Adipocyte (in vitro differentiated cells): Measurements from ENCODE around the gene SMARCC1.

Experiments
- DNase-seq: peaks from one replicate; pipeline ENCODE4 v3.0.0-alpha.2; 2015; ENCODE audit warnings: low read depth
- H3K27me3 ChIP-seq: replicated peaks from 2 replicates; pipeline ENCODE4 v1.7.0; 2013; ENCODE audit warnings: mild to moderate bottlenecking, low read length, moderate library complexity; ENCODE audit not compliant: control insufficient read depth, insufficient read depth
- H3K36me3 ChIP-seq: 2 replicates; pipeline ENCODE4 v1.7.0; 2013; ENCODE audit warnings: low read length, mild to moderate bottlenecking, moderate library complexity; ENCODE audit not compliant: control insufficient read depth, insufficient read depth, severe bottlenecking
- H3K4me1 ChIP-seq: 2 replicates; pipeline ENCODE4 v1.7.0; 2013; ENCODE audit warnings: mild to moderate bottlenecking, low read length, moderate library complexity; ENCODE audit not compliant: control insufficient read depth, insufficient read depth
- H3K4me3 ChIP-seq: 2 replicates; pipeline ENCODE4 v1.7.0; 2013; ENCODE audit warnings: mild to moderate bottlenecking, low read length, moderate library complexity
- H3K9ac ChIP-seq: 2 replicates; pipeline ENCODE4 v1.7.0; 2013; ENCODE audit warnings: mild to moderate bottlenecking, low read length, moderate library complexity
- H3K9me3 ChIP-seq: 2 replicates; pipeline ENCODE4 v1.7.0; 2013; ENCODE audit warnings: mild to moderate bottlenecking, low read length, moderate library complexity; ENCODE audit not compliant: control insufficient read depth

SMARCC1 gene

GRCh38 chr3:47692158-47692557, 89.5 kb downstream of the SMARCC1 start:
- H3K36me3 ChIP-seq, result peaks cover 75% of the 10 kb centered on the region
- H3K4me3 ChIP-seq, result no peak overlapping the region
- no peak overlapping the region for H3K9ac ChIP-seq
- no peaks in the 10 kb centered on the region for H3K27me3 ChIP-seq
- DNase-seq, result no peak
- H3K4me1 ChIP-seq, result no peaks in the 10 kb centered on the region
- no peaks in the 10 kb centered on the region for H3K9me3 ChIP-seq

GRCh38 chr3:47688488-47688887, 93.2 kb downstream of the SMARCC1 start:
- no peak overlapping the region for H3K9ac ChIP-seq
- no peaks in the 10 kb centered on the region for H3K9me3 ChIP-seq
- H3K27me3 ChIP-seq, result no peaks in the 10 kb centered on the region
- H3K4me1 ChIP-seq, result no peaks in the 10 kb centered on the region
- peaks cover 83% of the 10 kb centered on the region for H3K36me3 ChIP-seq
- DNase-seq, result no peak
- H3K4me3 ChIP-seq, result no peak overlapping the region

GRCh38 chr3:47685037-47685436, 96.7 kb downstream of the SMARCC1 start:
- peaks cover 59% of the 10 kb centered on the region for H3K36me3 ChIP-seq
- H3K9me3 ChIP-seq, result no peaks in the 10 kb centered on the region
- H3K9ac ChIP-seq, result no peak overlapping the region
- H3K27me3 ChIP-seq, result no peaks in the 10 kb centered on the region
- H3K4me3 ChIP-seq, result no peak overlapping the region
- DNase-seq, result no peak
- H3K4me1 ChIP-seq, result no peaks in the 10 kb centered on the region

GRCh38 chr3:47681016-47681415, 100.7 kb downstream of the SMARCC1 start:
- Histone ChIP-seq H3K4me3 (no peak overlapping the region), H3K9ac (no peak overlapping the region), H3K36me3 (peaks cover 62% of the 10 kb centered on the region), H3K4me1 (no peaks in the 10 kb centered on the region), H3K27me3 (no peaks in the 10 kb centered on the region), H3K9me3 (no peaks in the 10 kb centered on the region)
- no peak for DNase-seq

- Histone ChIP-seq H3K27me3 (no peaks in the 10 kb centered on the region), H3K4me1 (no peaks in the 10 kb centered on the region), H3K36me3 (peaks cover 71% of the 10 kb centered on the region), H3K4me3 (no peak overlapping the region), H3K9me3 (no peaks in the 10 kb centered on the region), H3K9ac (no peak overlapping the region)
- no peak for DNase-seq
Observed at GRCh38 chr3:47678446-47679338, 103.0 kb downstream of the SMARCC1 start.

GRCh38 chr3:47669026-47669749, 112.5 kb downstream of the SMARCC1 start:
- H3K9me3 ChIP-seq, result no peaks in the 10 kb centered on the region
- H3K27me3 ChIP-seq, result no peaks in the 10 kb centered on the region
- peaks cover 10% of the 10 kb centered on the region for H3K4me1 ChIP-seq
- H3K9ac ChIP-seq, result no peak overlapping the region
- H3K4me3 ChIP-seq, result no peak overlapping the region
- peaks cover 43% of the 10 kb centered on the region for H3K36me3 ChIP-seq
- DNase-seq, result peak; percentile 36

GRCh38 chr3:47666118-47666517, 115.6 kb downstream of the SMARCC1 start:
- Histone ChIP-seq H3K36me3 (peaks cover 40% of the 10 kb centered on the region), H3K27me3 (no peaks in the 10 kb centered on the region), H3K9ac (no peak overlapping the region), H3K4me1 (peaks cover 13% of the 10 kb centered on the region), H3K9me3 (no peaks in the 10 kb centered on the region), H3K4me3 (no peak overlapping the region)
- no peak for DNase-seq

- no peaks in the 10 kb centered on the region for H3K9me3 ChIP-seq
- peaks cover 44% of the 10 kb centered on the region for H3K36me3 ChIP-seq
- no peaks in the 10 kb centered on the region for H3K27me3 ChIP-seq
- no peak overlapping the region for H3K4me3 ChIP-seq
- peaks cover 5% of the 10 kb centered on the region for H3K4me1 ChIP-seq
- H3K9ac ChIP-seq, result no peak overlapping the region
- DNase-seq, result no peak
Observed at GRCh38 chr3:47664519-47664918, 117.2 kb downstream of the SMARCC1 start.

- Histone ChIP-seq H3K4me3 (no peak overlapping the region), H3K27me3 (no peaks in the 10 kb centered on the region), H3K9ac (no peak overlapping the region), H3K36me3 (peaks cover 38% of the 10 kb centered on the region), H3K4me1 (peaks cover 5% of the 10 kb centered on the region), H3K9me3 (no peaks in the 10 kb centered on the region)
- no peak for DNase-seq
Observed at GRCh38 chr3:47663630-47664240, 118.0 kb downstream of the SMARCC1 start.

GRCh38 chr3:47661121-47661752, 120.5 kb downstream of the SMARCC1 start:
- DNase-seq, result peak; percentile 63
- peaks cover 35% of the 10 kb centered on the region for H3K36me3 ChIP-seq
- no peak overlapping the region for H3K9ac ChIP-seq
- no peaks in the 10 kb centered on the region for H3K27me3 ChIP-seq
- peaks cover 5% of the 10 kb centered on the region for H3K4me1 ChIP-seq
- H3K4me3 ChIP-seq, result no peak overlapping the region
- H3K9me3 ChIP-seq, result peaks cover 4% of the 10 kb centered on the region

- Histone ChIP-seq H3K9ac (no peak overlapping the region), H3K4me3 (no peak overlapping the region), H3K9me3 (peaks cover 4% of the 10 kb centered on the region), H3K36me3 (peaks cover 31% of the 10 kb centered on the region), H3K4me1 (peaks cover 5% of the 10 kb centered on the region), H3K27me3 (no peaks in the 10 kb centered on the region)
- no peak for DNase-seq
Observed at GRCh38 chr3:47658444-47658843, 123.2 kb downstream of the SMARCC1 start.
